ENCODE data around the gene FOSB.
A peak's percentile ranks its signal among the peaks of the same experiment; 100 is the strongest.

FOSB gene

GRCh38 chr19:45477713-45478453 is 10.1 kb downstream of the FOSB start:
- Histone ChIP-seq H3K36me3 (ENCODE audit: control insufficient read depth, insufficient read depth, low read length) (no peaks in the 10 kb centered on the region), H3K4me1 (ENCODE audit: control insufficient read depth, insufficient read depth, low read length, poor library complexity, severe bottlenecking) (peaks cover 7% of the 10 kb centered on the region), H3K4me3 (ENCODE audit: insufficient read depth, low read depth, low read length, poor library complexity, severe bottlenecking) (peak overlapping the region; percentile 62), H3K9me3 (ENCODE audit: control insufficient read depth, low read length) (no peaks in the 10 kb centered on the region), H3K27ac (ENCODE audit: insufficient read depth, low read length, poor library complexity, severe bottlenecking) (peak overlapping the region; percentile 95), H3K27me3 (replicated peaks; ENCODE audit: control insufficient read depth, insufficient read depth, low read length, poor library complexity, severe bottlenecking) (no peaks in the 10 kb centered on the region)
- DNase-seq: peak in 2 of 3 donors; percentile 38 to 50

- Histone ChIP-seq H3K27ac (ENCODE audit: insufficient read depth, low read length, poor library complexity, severe bottlenecking) (peak overlapping the region; percentile 95), H3K36me3 (ENCODE audit: control insufficient read depth, insufficient read depth, low read length) (no peaks in the 10 kb centered on the region), H3K4me1 (ENCODE audit: control insufficient read depth, insufficient read depth, low read length, poor library complexity, severe bottlenecking) (peaks cover 7% of the 10 kb centered on the region), H3K27me3 (replicated peaks; ENCODE audit: control insufficient read depth, insufficient read depth, low read length, poor library complexity, severe bottlenecking) (no peaks in the 10 kb centered on the region), H3K4me3 (ENCODE audit: insufficient read depth, low read depth, low read length, poor library complexity, severe bottlenecking) (peak overlapping the region; percentile 62), H3K9me3 (ENCODE audit: control insufficient read depth, low read length) (no peaks in the 10 kb centered on the region)
- peak; percentile 79 to 83 (median 82) for DNase-seq
These were observed 10.8 kb downstream of the FOSB start for GRCh38 chr19:45478454-45479238.

- Histone ChIP-seq H3K4me1 (ENCODE audit: control insufficient read depth, insufficient read depth, low read length, poor library complexity, severe bottlenecking) (peaks cover 6% of the 10 kb centered on the region), H3K4me3 (ENCODE audit: insufficient read depth, low read depth, low read length, poor library complexity, severe bottlenecking) (no peak overlapping the region)
- no peak for DNase-seq
These were observed 15.2 kb downstream of the FOSB start for GRCh38 chr19:45483033-45483432.

GRCh38 chr19:45484273-45484945 is 16.6 kb downstream of the FOSB start:
- DNase-seq: no peak

More at GRCh38 chr19:45483033-45483432, 15.2 kb downstream of the FOSB start:
- Histone ChIP-seq H3K9me3 (ENCODE audit: control insufficient read depth, low read length) (no peaks in the 10 kb centered on the region), H3K36me3 (ENCODE audit: control insufficient read depth, insufficient read depth, low read length) (no peaks in the 10 kb centered on the region), H3K27me3 (replicated peaks; ENCODE audit: control insufficient read depth, insufficient read depth, low read length, poor library complexity, severe bottlenecking) (no peaks in the 10 kb centered on the region), H3K27ac (ENCODE audit: insufficient read depth, low read length, poor library complexity, severe bottlenecking) (no peak overlapping the region)

DNA sequence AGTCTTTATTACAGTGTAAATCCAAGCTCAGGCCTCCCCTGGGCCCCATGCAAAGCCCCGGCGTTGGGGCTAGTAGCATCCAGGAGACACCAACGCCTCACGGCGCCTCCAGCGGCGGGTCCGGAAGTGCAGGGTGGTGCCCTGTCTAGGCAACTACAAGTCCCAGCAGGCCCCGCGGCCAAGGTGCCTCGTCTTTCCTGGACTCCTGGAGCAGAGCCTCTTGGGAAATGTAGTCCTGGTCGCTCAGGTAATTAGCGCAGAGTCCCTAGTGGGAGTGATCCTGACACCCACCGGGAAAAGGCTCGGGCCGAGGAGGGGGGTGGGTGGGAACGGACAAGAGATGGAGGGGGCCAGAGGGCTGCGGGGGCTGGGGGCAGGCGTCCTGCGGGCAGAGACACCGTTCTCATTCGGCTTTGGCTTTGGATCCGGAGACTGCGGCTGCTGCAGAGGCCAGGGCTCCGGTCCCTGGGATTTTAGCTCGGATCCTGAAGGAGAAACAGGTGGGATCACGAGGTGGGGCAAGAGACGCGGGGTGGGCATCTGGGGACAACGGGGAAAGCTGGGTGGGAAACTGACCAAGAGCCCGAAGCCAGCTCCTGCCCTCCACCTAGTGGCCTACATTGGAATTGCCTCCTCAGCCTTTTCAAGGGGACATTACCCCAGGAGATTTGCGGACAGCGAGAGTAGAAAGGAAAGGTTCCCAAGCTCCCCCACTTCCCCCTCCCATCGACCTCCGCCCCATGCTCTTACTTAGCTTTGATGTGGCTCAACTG is 17.7 kb downstream of the FOSB start:
- peak overlapping the region; percentile 50 for H3K27ac ChIP-seq (ENCODE audit: insufficient read depth, low read length, poor library complexity, severe bottlenecking)
- no peaks in the 10 kb centered on the region for H3K27me3 ChIP-seq (replicated peaks; ENCODE audit: control insufficient read depth, insufficient read depth, low read length, poor library complexity, severe bottlenecking)
- DNase-seq: peak; percentile 90 to 96 (median 91)
- H3K4me3 ChIP-seq (ENCODE audit: insufficient read depth, low read depth, low read length, poor library complexity, severe bottlenecking): peak overlapping the region; percentile 79
- H3K9me3 ChIP-seq (ENCODE audit: control insufficient read depth, low read length): no peaks in the 10 kb centered on the region
- H3K36me3 ChIP-seq (ENCODE audit: control insufficient read depth, insufficient read depth, low read length): no peaks in the 10 kb centered on the region
- peaks cover 4% of the 10 kb centered on the region for H3K4me1 ChIP-seq (ENCODE audit: control insufficient read depth, insufficient read depth, low read length, poor library complexity, severe bottlenecking)

More at GRCh38 chr19:45484273-45484945, 16.6 kb downstream of the FOSB start:
- Histone ChIP-seq H3K4me1 (ENCODE audit: control insufficient read depth, insufficient read depth, low read length, poor library complexity, severe bottlenecking) (peaks cover 4% of the 10 kb centered on the region), H3K27me3 (replicated peaks; ENCODE audit: control insufficient read depth, insufficient read depth, low read length, poor library complexity, severe bottlenecking) (no peaks in the 10 kb centered on the region), H3K36me3 (ENCODE audit: control insufficient read depth, insufficient read depth, low read length) (no peaks in the 10 kb centered on the region), H3K4me3 (ENCODE audit: insufficient read depth, low read depth, low read length, poor library complexity, severe bottlenecking) (no peak overlapping the region), H3K27ac (ENCODE audit: insufficient read depth, low read length, poor library complexity, severe bottlenecking) (no peak overlapping the region), H3K9me3 (ENCODE audit: control insufficient read depth, low read length) (no peaks in the 10 kb centered on the region)

GRCh38 chr19:45488708-45489107 is 20.9 kb downstream of the FOSB start:
- Histone ChIP-seq H3K4me3 (ENCODE audit: insufficient read depth, low read depth, low read length, poor library complexity, severe bottlenecking) (no peak overlapping the region), H3K4me1 (ENCODE audit: control insufficient read depth, insufficient read depth, low read length, poor library complexity, severe bottlenecking) (peaks cover 14% of the 10 kb centered on the region), H3K9me3 (ENCODE audit: control insufficient read depth, low read length) (no peaks in the 10 kb centered on the region), H3K27me3 (replicated peaks; ENCODE audit: control insufficient read depth, insufficient read depth, low read length, poor library complexity, severe bottlenecking) (peaks cover 10% of the 10 kb centered on the region), H3K36me3 (ENCODE audit: control insufficient read depth, insufficient read depth, low read length) (no peaks in the 10 kb centered on the region), H3K27ac (ENCODE audit: insufficient read depth, low read length, poor library complexity, severe bottlenecking) (no peak overlapping the region)
- DNase-seq: no peak

- no peak for DNase-seq
- Histone ChIP-seq H3K27ac (ENCODE audit: insufficient read depth, low read length, poor library complexity, severe bottlenecking) (no peak overlapping the region), H3K4me1 (ENCODE audit: control insufficient read depth, insufficient read depth, low read length, poor library complexity, severe bottlenecking) (peaks cover 14% of the 10 kb centered on the region), H3K9me3 (ENCODE audit: control insufficient read depth, low read length) (no peaks in the 10 kb centered on the region), H3K4me3 (ENCODE audit: insufficient read depth, low read depth, low read length, poor library complexity, severe bottlenecking) (no peak overlapping the region), H3K27me3 (replicated peaks; ENCODE audit: control insufficient read depth, insufficient read depth, low read length, poor library complexity, severe bottlenecking) (peaks cover 10% of the 10 kb centered on the region), H3K36me3 (ENCODE audit: control insufficient read depth, insufficient read depth, low read length) (no peaks in the 10 kb centered on the region)
These were observed 21.5 kb downstream of the FOSB start for GRCh38 chr19:45489216-45489855.

- no peaks in the 10 kb centered on the region for H3K9me3 ChIP-seq (ENCODE audit: control insufficient read depth, low read length)
- peaks cover 21% of the 10 kb centered on the region for H3K4me1 ChIP-seq (ENCODE audit: control insufficient read depth, insufficient read depth, low read length, poor library complexity, severe bottlenecking)
- no peak overlapping the region for H3K27ac ChIP-seq (ENCODE audit: insufficient read depth, low read length, poor library complexity, severe bottlenecking)
- DNase-seq: no peak
- H3K4me3 ChIP-seq (ENCODE audit: insufficient read depth, low read depth, low read length, poor library complexity, severe bottlenecking): no peak overlapping the region
- H3K36me3 ChIP-seq (ENCODE audit: control insufficient read depth, insufficient read depth, low read length): no peaks in the 10 kb centered on the region
- H3K27me3 ChIP-seq (replicated peaks; ENCODE audit: control insufficient read depth, insufficient read depth, low read length, poor library complexity, severe bottlenecking): peaks cover 10% of the 10 kb centered on the region
These were observed 24.4 kb downstream of the FOSB start for GRCh38 chr19:45492137-45492626.

All from effector memory CD4-positive, alpha-beta T cell (primary cell).